IMR-90 (cell line): ENCODE data around the gene HOXC12. TPM values are rescaled to one million over a fixed set of nuclear protein-coding genes. Genes with fewer than 3 reads are reported as not detected.

ENCODE experiments used
- ATAC-seq: fragments of 200-7000 bp; cut with Tn5 transposase; 2 replicates; pipeline ENCODE4 v1.9.1; 2020; ENCODE audit warnings: low read depth, mild to moderate bottlenecking, moderate library complexity
- BruUV-seq: library from RNA; stranded (reverse); fragments of 400-500 nt; replicated peaks from 2 replicates; lab custom pipeline; 2021; lab: Mats Ljungman, UMichigan
- CTCF ChIA-PET: fragments of 300-600 bp; formaldehyde crosslinking; extraction: SDS; loops from one replicate; lab custom pipeline; 2021; ENCODE audit warnings: antibody characterized with exemption; lab: Yijun Ruan, JAX
- POLR2A ChIA-PET: fragments of 300-600 bp; sonication (Branson Sonifier 250); formaldehyde crosslinking; loops from one replicate; lab custom pipeline; 2022; ENCODE audit warnings: antibody characterized with exemption; ENCODE audit not compliant: unreplicated experiment; lab: Charles Lee
- DNase-seq: peaks from one replicate; pipeline ENCODE4 v3.0.0; 2013
- H2AFZ ChIP-seq: replicated peaks from 2 replicates; pipeline ENCODE3; 2013; ENCODE audit warnings: low read length, mild to moderate bottlenecking; ENCODE audit not compliant: poor library complexity
- H2AK5ac ChIP-seq: 2 replicates; pipeline ENCODE4 v1.6.1; 2013; ENCODE audit warnings: low read depth, low read length, inconsistent platforms
- H2AK9ac ChIP-seq: replicated peaks from 2 replicates; pipeline ENCODE3; 2013; ENCODE audit warnings: mild to moderate bottlenecking, low read depth, low read length, moderate library complexity; ENCODE audit not compliant: poor library complexity
- H2BK120ac ChIP-seq: 2 replicates; pipeline ENCODE4 v1.6.1; 2013; ENCODE audit warnings: low read depth, low read length, inconsistent platforms
- H2BK15ac ChIP-seq: 3 replicates; pipeline ENCODE4 v1.6.1; 2013; ENCODE audit warnings: low read depth, low read length, inconsistent platforms
- H2BK20ac ChIP-seq: 2 replicates; pipeline ENCODE4 v1.6.1; 2013; ENCODE audit warnings: low read depth, mild to moderate bottlenecking, inconsistent platforms, low read length, moderate library complexity
- H2BK5ac ChIP-seq: 2 replicates; pipeline ENCODE4 v1.6.1; 2013; ENCODE audit warnings: mild to moderate bottlenecking, low read depth, low read length, inconsistent platforms; ENCODE audit not compliant: poor library complexity, severe bottlenecking
- H3K14ac ChIP-seq: replicated peaks from 2 replicates; pipeline ENCODE4 v1.6.1; 2013; ENCODE audit warnings: low read depth, low read length, inconsistent platforms
- H3K18ac ChIP-seq: 2 replicates; pipeline ENCODE4 v1.6.1; 2013; ENCODE audit warnings: low read depth, low read length, control low read depth
- H3K23ac ChIP-seq: 2 replicates; pipeline ENCODE4 v1.6.1; 2013; ENCODE audit warnings: low read depth, low read length, inconsistent platforms
- H3K27ac ChIP-seq: 2 replicates; pipeline ENCODE4 v1.5.1; 2013; ENCODE audit warnings: mild to moderate bottlenecking, control low read depth, low read length; ENCODE audit not compliant: insufficient read depth
- H3K27me3 ChIP-seq: 2 replicates; pipeline ENCODE4 v1.6.1; 2013; ENCODE audit warnings: low read length; ENCODE audit not compliant: control insufficient read depth, insufficient read depth
- H3K36me3 ChIP-seq: 2 replicates; pipeline ENCODE4 v1.6.1; 2013; ENCODE audit warnings: low read length, mixed read lengths; ENCODE audit not compliant: control insufficient read depth, insufficient read depth
- H3K4ac ChIP-seq: 2 replicates; pipeline ENCODE4 v1.6.1; 2013; ENCODE audit warnings: low read depth, low read length, inconsistent platforms
- H3K4me1 ChIP-seq: 2 replicates; pipeline ENCODE4 v1.6.1; 2013; ENCODE audit warnings: low read length, mixed read lengths; ENCODE audit not compliant: control insufficient read depth, insufficient read depth
- H3K4me2 ChIP-seq: 2 replicates; pipeline ENCODE4 v1.6.1; 2013; ENCODE audit warnings: low read depth, mild to moderate bottlenecking, control low read depth, low read length, moderate library complexity
- H3K4me3 ChIP-seq: 2 replicates; pipeline ENCODE4 v1.5.1; 2013; ENCODE audit warnings: low read depth, mild to moderate bottlenecking, control low read depth, low read length, moderate library complexity; ENCODE audit not compliant: insufficient read depth
- H3K56ac ChIP-seq: 2 replicates; pipeline ENCODE4 v1.6.1; 2013; ENCODE audit warnings: low read length, inconsistent platforms; ENCODE audit not compliant: insufficient read depth; ENCODE audit errors: extremely low read depth
- H3K79me1 ChIP-seq, 2 experiments: 2 replicates each; pipeline ENCODE4 v1.6.1; 2013; ENCODE audit warnings: low read length in 2 of 2, inconsistent platforms in 1 of 2, low read depth in 1 of 2
- H3K9ac ChIP-seq: 2 replicates; pipeline ENCODE4 v1.6.1; 2013; ENCODE audit warnings: low read depth, low read length, control low read depth
- H3K9me1 ChIP-seq: 2 replicates; pipeline ENCODE4 v1.6.1; 2013; ENCODE audit warnings: low read length, inconsistent platforms; ENCODE audit not compliant: insufficient read depth
- H3K9me3 ChIP-seq: 2 replicates; pipeline ENCODE4 v1.6.1; 2013; ENCODE audit warnings: low read length; ENCODE audit not compliant: control insufficient read depth, insufficient read depth
- H4K20me1 ChIP-seq: 2 replicates; pipeline ENCODE4 v1.6.1; 2013; ENCODE audit warnings: low read length, inconsistent platforms; ENCODE audit not compliant: insufficient read depth
- H4K5ac ChIP-seq: 2 replicates; pipeline ENCODE4 v1.6.1; 2013; ENCODE audit warnings: mild to moderate bottlenecking, low read depth, low read length, control low read depth
- H4K8ac ChIP-seq, 2 experiments: 2 replicates each; pipeline ENCODE4 v1.6.1; 2013; ENCODE audit warnings: low read depth in 2 of 2, low read length in 2 of 2, control low read depth in 1 of 2, inconsistent platforms in 1 of 2
- H4K91ac ChIP-seq: 2 replicates; pipeline ENCODE4 v1.6.1; 2013; ENCODE audit warnings: low read depth, low read length, inconsistent platforms; ENCODE audit not compliant: insufficient read depth
- BHLHE40 ChIP-seq: fragments of 150-350 bp; IDR thresholded peaks from 2 replicates; pipeline ENCODE4 v1.6.1; 2016; ENCODE audit warnings: mild to moderate bottlenecking, low read depth, low read length
- CEBPB ChIP-seq: IDR thresholded peaks from 2 replicates; pipeline ENCODE4 v1.6.1; 2012; ENCODE audit warnings: low read depth, low read length, improper control_type of control experiment
- CTCF ChIP-seq: conservative IDR thresholded peaks from 2 replicates; pipeline ENCODE4 v1.5.1; 2012; ENCODE audit warnings: mild to moderate bottlenecking, low read depth, low read length, improper control_type of control experiment
- ELK1 ChIP-seq: fragments of 150-350 bp; IDR thresholded peaks from 2 replicates; pipeline ENCODE4 v1.6.1; 2016; ENCODE audit warnings: low read depth, mild to moderate bottlenecking, low read length, moderate library complexity, borderline replicate concordance
- FOS ChIP-seq: fragments of 150-350 bp; IDR thresholded peaks from 2 replicates; pipeline ENCODE4 v1.6.1; 2016; ENCODE audit warnings: low read depth, low read length
- MAFK ChIP-seq: IDR thresholded peaks from 2 replicates; pipeline ENCODE4 v1.6.1; 2012; ENCODE audit warnings: low read depth, low read length, improper control_type of control experiment
- MAZ ChIP-seq: IDR thresholded peaks from 2 replicates; pipeline ENCODE4 v1.6.1; 2012; ENCODE audit warnings: low read depth, mild to moderate bottlenecking, low read length, improper control_type of control experiment, moderate library complexity, borderline replicate concordance
- MXI1 ChIP-seq: IDR thresholded peaks from 2 replicates; pipeline ENCODE4 v1.6.1; 2012; ENCODE audit warnings: low read depth, mild to moderate bottlenecking, low read length, moderate library complexity, borderline replicate concordance
- NFE2L2 ChIP-seq: fragments of 150-350 bp; IDR thresholded peaks from 2 replicates; pipeline ENCODE4 v1.6.1; 2016; ENCODE audit warnings: low read depth, mild to moderate bottlenecking, low read length
- POLR2A ChIP-seq: IDR thresholded peaks from 2 replicates; pipeline ENCODE4 v1.6.1; 2012; ENCODE audit warnings: mild to moderate bottlenecking, low read depth, low read length
- RAD21 ChIP-seq: IDR thresholded peaks from 2 replicates; pipeline ENCODE4 v1.6.1; 2012; ENCODE audit warnings: low read length, improper control_type of control experiment
- RCOR1 ChIP-seq: IDR thresholded peaks from 2 replicates; pipeline ENCODE4 v1.6.1; 2012; ENCODE audit warnings: mild to moderate bottlenecking, low read length, improper control_type of control experiment; ENCODE audit not compliant: insufficient replicate concordance
- RFX5 ChIP-seq: IDR thresholded peaks from 2 replicates; pipeline ENCODE4 v1.8.0; 2012; ENCODE audit warnings: low read depth, mild to moderate bottlenecking, low read length, moderate library complexity
- SMC3 ChIP-seq: fragments of 150-350 bp; IDR thresholded peaks from 2 replicates; pipeline ENCODE4 v1.6.1; 2016; ENCODE audit warnings: low read depth, mild to moderate bottlenecking, antibody characterized with exemption, low read length, moderate library complexity
- USF2 ChIP-seq: fragments of 150-350 bp; IDR thresholded peaks from 2 replicates; pipeline ENCODE4 v1.6.1; 2017; ENCODE audit warnings: mild to moderate bottlenecking, antibody characterized with exemption, low read length, low read depth
- WGBS, 2 experiments: methylation state at CpG; one replicate each; pipeline versions ENCODE4 v1.1.5 to v1.1.7; 2013; ENCODE audit warnings: missing lambda C conversion rate in 2 of 2; ENCODE audit not compliant: insufficient read length in 1 of 2; ENCODE audit errors: extremely low coverage in 2 of 2; 5-methylcytosine and 5-hydroxymethylcytosine counted together
- dilution Hi-C: fragments of 300-500 bp; cut with HindIII; formaldehyde crosslinking; loops from one replicate; pipeline ENCODE4 v1.14.3; 2018; ENCODE audit warnings: low sequenced_read_pairs; ENCODE audit not compliant: unreplicated experiment
- in situ Hi-C: fragments of 300-500 bp; cut with MboI; formaldehyde crosslinking; loops from 3 replicates; pipeline ENCODE4 v1.14.3; 2019; ENCODE audit warnings: low sequenced_read_pairs, inconsistent platforms, mixed read lengths
- intact Hi-C: fragments of 100-400 bp; cut with micrococcal nuclease; formaldehyde crosslinking; loops from 2 replicates; pipeline ENCODE4 v1.10.0; 2022
- polyA plus RNA-seq, 3 experiments: library from polyadenylated mRNA; depleted of rRNA; stranded (reverse); fragments of >200 nt; gene quantifications; 2 replicates each; pipeline ENCODE4 v1.2.3, GENCODE V29; 2012; ENCODE audit warnings: low replicate concordance in 1 of 3
- total RNA-seq: library from RNA; depleted of rRNA; stranded (reverse); fragments of >200 nt; gene quantifications from 2 replicates; pipeline ENCODE4 v1.2.3, GENCODE V29; 2012

HOXC12 gene
- total and polyA plus RNA-seq, 2 of the 4 experiments (the other 2 are of a cell fraction), result not detected

DNA sequence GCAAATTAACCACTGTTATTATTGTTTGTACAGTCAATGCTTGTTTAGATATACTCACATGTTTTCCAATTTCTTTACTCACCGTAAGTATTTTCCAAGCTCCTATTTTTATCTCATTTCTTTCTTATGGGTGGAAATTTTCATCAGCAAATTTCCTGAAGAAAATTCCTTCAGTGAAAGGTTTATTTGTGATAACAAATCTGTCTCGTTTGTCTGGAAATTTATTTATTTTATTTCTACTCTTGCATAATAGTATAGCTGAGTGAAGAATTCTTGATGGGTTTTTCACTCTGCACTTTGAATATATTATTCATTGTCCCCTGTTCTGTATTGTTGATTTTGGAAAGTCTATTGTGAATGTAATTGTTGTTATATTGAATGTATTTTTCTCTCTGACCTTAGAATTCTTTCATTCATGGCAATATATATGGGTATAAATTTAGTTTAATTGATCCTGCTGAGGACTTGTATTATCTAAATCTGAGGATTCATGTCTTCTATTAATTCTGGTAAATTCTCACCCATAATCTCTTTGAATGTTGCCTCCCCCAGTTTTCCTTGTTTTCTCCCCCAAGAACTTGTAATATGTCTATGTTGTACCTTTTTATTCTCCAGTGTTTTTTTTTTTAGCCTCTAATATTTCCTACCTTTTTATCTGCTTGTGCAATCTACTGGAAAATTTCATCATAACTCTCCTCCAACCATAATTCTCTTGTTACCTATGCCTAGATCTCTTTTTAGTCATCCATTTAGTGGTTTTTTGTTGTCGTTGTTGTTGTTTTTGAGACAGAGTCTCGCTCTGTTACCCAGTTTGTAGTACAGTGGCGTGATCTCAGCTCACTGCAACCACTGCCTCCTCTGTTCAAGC is 37.7 kb upstream of the HOXC12 start:
- intact Hi-C loops, result no loop called here
- Histone ChIP-seq H3K14ac (no peak overlapping the region), H4K8ac (no peak overlapping the region), H4K20me1 (no peaks in the 10 kb centered on the region), H2AFZ (no peak overlapping the region), H2AK5ac (no peak overlapping the region), H3K4me1 (no peaks in the 10 kb centered on the region), H2BK5ac (no peak overlapping the region), H3K27me3 (peaks cover 5% of the 10 kb centered on the region), H3K56ac (no peak overlapping the region), H3K36me3 (no peaks in the 10 kb centered on the region), H2AK9ac (no peak overlapping the region), H3K9me3 (no peaks in the 10 kb centered on the region), H2BK20ac (no peak overlapping the region), H3K27ac (no peak overlapping the region), H3K4me2 (no peak overlapping the region), H3K4ac (no peak overlapping the region), H3K4me3 (no peak overlapping the region), H4K91ac (no peak overlapping the region), H3K18ac (no peak overlapping the region), H3K9ac (no peak overlapping the region), H2BK15ac (no peak overlapping the region), H3K79me1 (no peaks in the 10 kb centered on the region), H2BK120ac (no peak overlapping the region), H4K5ac (no peak overlapping the region), H3K23ac (no peak overlapping the region), H3K9me1 (no peaks in the 10 kb centered on the region)
- ATAC-seq (no peak), DNase-seq (no peak)
- in situ Hi-C loops, result no loop called here
- BruUV-seq, result no TSS peak
- dilution Hi-C loops, result no loop called here
- no CpG with 5 or more reads among the region's 5 CpGs for WGBS, 2 experiments
- ChIA-PET POLR2A (no interaction called here), CTCF (no interaction called here)
- no peak for TF ChIP-seq USF2
- TF ChIP-seq MAZ, result no peak
- TF ChIP-seq ELK1, result no peak
- no peak for TF ChIP-seq MAFK
- no peak for TF ChIP-seq FOS
- TF ChIP-seq RCOR1, result no peak
- no peak for TF ChIP-seq SMC3
- no peak for TF ChIP-seq RAD21
- no peak for TF ChIP-seq NFE2L2
- no peak for TF ChIP-seq MXI1
- no peak for TF ChIP-seq RFX5
- TF ChIP-seq CEBPB, result no peak
- TF ChIP-seq CTCF, result no peak
- TF ChIP-seq POLR2A, result no peak
- no peak for TF ChIP-seq BHLHE40
